DND-41 (cell line): ENCODE results near the gene SEMA5B.

Experiments
- ATAC-seq: fragments of 200-7000 bp; cut with Tn5 transposase; 3 replicates; pipeline ENCODE4 v1.9.1; 2021; ENCODE audit warnings: low read depth; ENCODE audit not compliant: insufficient read depth
- DNase-seq: peaks from one replicate; pipeline ENCODE4 v3.0.0-alpha.2; 2020
- H2AFZ ChIP-seq: 2 replicates; pipeline ENCODE4 v1.6.0; 2012; ENCODE audit warnings: low read depth, low read length
- H3K27ac ChIP-seq: 2 replicates; pipeline ENCODE4 v1.5.1; 2012; ENCODE audit warnings: low read length, inconsistent platforms
- H3K27me3 ChIP-seq: fragments of 200-600 bp; sonication (generic); 2 replicates; pipeline ENCODE4 v1.6.0; 2012; ENCODE audit warnings: low read length, mild to moderate bottlenecking, inconsistent platforms; ENCODE audit not compliant: insufficient read depth, poor library complexity
- H3K36me3 ChIP-seq: 2 replicates; pipeline ENCODE4 v1.5.1; 2012; ENCODE audit warnings: low read length, inconsistent platforms; ENCODE audit not compliant: insufficient read depth
- H3K4me1 ChIP-seq: 2 replicates; pipeline ENCODE4 v1.5.1; 2012; ENCODE audit warnings: mild to moderate bottlenecking, low read length; ENCODE audit not compliant: insufficient read depth
- H3K4me2 ChIP-seq: 2 replicates; pipeline ENCODE4 v1.6.0; 2012; ENCODE audit warnings: mild to moderate bottlenecking, moderate library complexity, low read length, inconsistent platforms; ENCODE audit not compliant: insufficient read depth
- H3K4me3 ChIP-seq, 2 experiments: fragments of 200-600 bp in 1 of 2; shearing (Covaris generic) in 1 of 2; 2 replicates each; pipeline ENCODE4 v1.5.1; 2012 to 2016; ENCODE audit warnings: inconsistent platforms in 2 of 2, low read length in 2 of 2, mild to moderate bottlenecking in 2 of 2, low read depth in 1 of 2, moderate library complexity in 1 of 2
- H3K79me2 ChIP-seq: 2 replicates; pipeline ENCODE4 v1.6.0; 2012; ENCODE audit warnings: low read length, inconsistent platforms; ENCODE audit not compliant: insufficient read depth
- H3K9ac ChIP-seq: 2 replicates; pipeline ENCODE4 v1.6.0; 2012; ENCODE audit warnings: low read depth, mild to moderate bottlenecking, inconsistent platforms, low read length, moderate library complexity
- H3K9me3 ChIP-seq: 2 replicates; pipeline ENCODE4 v1.5.1; 2012; ENCODE audit warnings: low read length, moderate library complexity, mild to moderate bottlenecking, inconsistent platforms; ENCODE audit not compliant: insufficient read depth, severe bottlenecking
- H4K20me1 ChIP-seq: 2 replicates; pipeline ENCODE4 v1.6.0; 2012; ENCODE audit warnings: low read length; ENCODE audit not compliant: insufficient read depth
- EZH2 ChIP-seq: IDR thresholded peaks from 3 replicates; pipeline ENCODE4 v1.6.1; 2012; ENCODE audit warnings: borderline replicate concordance, low read depth, mild to moderate bottlenecking, moderate library complexity, low read length, inconsistent platforms; ENCODE audit not compliant: severe bottlenecking
- TF ChIP-seq, protein P1 (sequence below): IDR thresholded peaks from 2 replicates; pipeline ENCODE4 v1.5.1; 2012; ENCODE audit warnings: borderline replicate concordance, low read length, moderate library complexity, mild to moderate bottlenecking; ENCODE audit not compliant: poor library complexity, severe bottlenecking; ENCODE audit errors: extremely low read depth

The SEMA5B gene

DNA sequence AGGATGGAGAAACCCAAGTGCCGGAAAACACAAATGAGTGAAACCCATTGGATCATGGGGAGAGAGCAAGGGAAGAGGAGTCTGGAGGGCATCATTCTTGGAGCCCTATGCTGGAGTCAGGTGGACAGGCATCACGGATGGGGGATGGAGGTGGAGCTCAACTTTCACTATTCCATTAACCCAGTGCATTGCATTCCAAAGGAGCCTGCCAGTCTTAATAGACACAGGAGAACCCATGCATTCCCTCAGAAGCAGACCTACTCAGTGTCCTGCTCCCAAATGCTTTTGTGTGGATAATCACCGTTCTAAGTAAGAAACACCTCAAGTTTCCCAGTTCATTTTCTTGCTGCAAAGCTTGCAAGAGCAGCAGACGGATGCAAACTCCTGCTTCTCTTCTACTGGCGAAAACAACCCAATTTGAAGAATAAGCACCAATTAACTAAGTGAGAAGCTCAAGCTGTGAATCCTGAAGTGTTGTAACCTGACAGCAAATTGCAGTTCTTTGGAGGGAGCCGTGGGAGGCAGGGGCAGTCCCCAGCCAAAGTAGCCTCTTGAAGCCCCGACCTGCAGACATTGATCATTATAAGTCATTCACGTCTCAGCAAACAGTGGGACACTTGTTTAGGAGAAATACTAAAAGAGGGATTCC is 25.3 kb downstream of the SEMA5B start:
- Histone ChIP-seq H3K4me2 (no peak overlapping the region), H4K20me1 (no peaks in the 10 kb centered on the region), H3K9ac (no peak overlapping the region), H3K27me3 (no peaks in the 10 kb centered on the region), H3K4me3 (no peak overlapping the region), H3K27ac (no peak overlapping the region), H3K9me3 (no peaks in the 10 kb centered on the region), H2AFZ (no peak overlapping the region), H3K4me1 (no peaks in the 10 kb centered on the region), H3K36me3 (no peaks in the 10 kb centered on the region), H3K79me2 (no peaks in the 10 kb centered on the region)
- DNase-seq (no peak), ATAC-seq (no peak)
- no peak for TF ChIP-seq EZH2
- TF ChIP-seq, protein P1, sequence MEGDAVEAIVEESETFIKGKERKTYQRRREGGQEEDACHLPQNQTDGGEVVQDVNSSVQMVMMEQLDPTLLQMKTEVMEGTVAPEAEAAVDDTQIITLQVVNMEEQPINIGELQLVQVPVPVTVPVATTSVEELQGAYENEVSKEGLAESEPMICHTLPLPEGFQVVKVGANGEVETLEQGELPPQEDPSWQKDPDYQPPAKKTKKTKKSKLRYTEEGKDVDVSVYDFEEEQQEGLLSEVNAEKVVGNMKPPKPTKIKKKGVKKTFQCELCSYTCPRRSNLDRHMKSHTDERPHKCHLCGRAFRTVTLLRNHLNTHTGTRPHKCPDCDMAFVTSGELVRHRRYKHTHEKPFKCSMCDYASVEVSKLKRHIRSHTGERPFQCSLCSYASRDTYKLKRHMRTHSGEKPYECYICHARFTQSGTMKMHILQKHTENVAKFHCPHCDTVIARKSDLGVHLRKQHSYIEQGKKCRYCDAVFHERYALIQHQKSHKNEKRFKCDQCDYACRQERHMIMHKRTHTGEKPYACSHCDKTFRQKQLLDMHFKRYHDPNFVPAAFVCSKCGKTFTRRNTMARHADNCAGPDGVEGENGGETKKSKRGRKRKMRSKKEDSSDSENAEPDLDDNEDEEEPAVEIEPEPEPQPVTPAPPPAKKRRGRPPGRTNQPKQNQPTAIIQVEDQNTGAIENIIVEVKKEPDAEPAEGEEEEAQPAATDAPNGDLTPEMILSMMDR = no peak

DNA sequence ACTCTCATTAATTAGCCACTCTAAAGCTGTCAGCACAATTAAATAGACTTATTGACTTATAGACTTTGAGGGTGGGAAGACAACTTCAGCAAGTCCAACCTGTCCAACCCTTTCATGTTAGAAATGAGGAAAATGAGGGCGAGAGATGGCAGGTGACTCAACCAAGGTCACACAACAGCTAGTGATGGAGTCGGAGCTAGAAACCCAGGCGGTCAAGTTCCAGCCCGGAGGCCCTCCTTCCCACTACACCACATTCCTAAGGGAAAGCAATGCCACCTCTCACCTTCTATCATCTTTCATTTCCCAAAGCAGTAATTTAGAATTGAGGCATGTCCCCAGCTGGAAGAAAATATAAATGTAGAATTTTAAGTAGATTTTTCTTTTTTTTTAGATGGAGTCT is 28.7 kb downstream of the SEMA5B start:
- Histone ChIP-seq H3K9me3 (no peaks in the 10 kb centered on the region), H3K4me2 (no peak overlapping the region), H3K27ac (no peak overlapping the region), H3K36me3 (no peaks in the 10 kb centered on the region), H4K20me1 (0 out of 2 replicates have a peak, but pooled peaks cover 3% of the 10 kb centered on the region), H3K4me1 (no peaks in the 10 kb centered on the region), H3K79me2 (no peaks in the 10 kb centered on the region), H3K4me3 (no peak overlapping the region), H3K27me3 (peaks cover 5% of the 10 kb centered on the region), H3K9ac (no peak overlapping the region), H2AFZ (no peak overlapping the region)
- DNase-seq = no peak
- TF ChIP-seq, protein P1 = no peak
- TF ChIP-seq EZH2 = no peak
- no peak for ATAC-seq

DNA sequence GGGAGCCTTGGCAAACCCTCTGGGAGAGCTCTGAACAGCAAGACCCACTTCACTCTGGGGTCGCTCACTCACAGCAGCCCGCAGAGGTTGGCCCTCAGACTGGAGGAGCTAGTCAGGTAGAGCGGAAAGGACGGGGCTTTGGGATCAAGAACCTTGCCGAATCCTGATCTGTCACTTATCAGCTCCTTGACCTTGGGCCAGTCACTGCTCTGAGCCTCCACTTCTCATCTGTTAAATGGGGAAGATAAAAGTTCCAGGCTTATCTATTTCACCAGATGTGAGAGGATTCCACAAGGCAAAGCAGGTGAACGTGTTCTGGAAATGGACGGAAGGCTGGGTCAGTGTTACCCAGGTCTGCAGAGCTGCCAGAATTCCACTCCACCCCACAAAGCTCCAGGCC is 29.4 kb downstream of the SEMA5B start:
- Histone ChIP-seq H3K4me1 (no peaks in the 10 kb centered on the region), H3K4me2 (no peak overlapping the region), H3K27me3 (peaks cover 5% of the 10 kb centered on the region), H3K79me2 (no peaks in the 10 kb centered on the region), H3K36me3 (no peaks in the 10 kb centered on the region), H3K27ac (no peak overlapping the region), H2AFZ (no peak overlapping the region), H3K4me3 (no peak overlapping the region), H4K20me1 (0 out of 2 replicates have a peak, but pooled peaks cover 3% of the 10 kb centered on the region), H3K9ac (no peak overlapping the region), H3K9me3 (no peaks in the 10 kb centered on the region)
- ATAC-seq (no peak), DNase-seq (no peak)
- no peak for TF ChIP-seq EZH2
- TF ChIP-seq, protein P1 = no peak
